WTC11 (cell line): ENCODE measurements around the gene SNCAIP. TPM values are rescaled to one million over a fixed set of nuclear protein-coding genes. Genes with fewer than 3 reads are reported as not detected.

ENCODE experiments used
- ATAC-seq: fragments of 200-7000 bp; cut with Tn5 transposase; 2 replicates; pipeline ENCODE4 v1.10.0; 2021; ENCODE audit warnings: mild to moderate bottlenecking, moderate library complexity
- CTCF ChIA-PET: fragments of 300-600 bp; sonication (Branson Sonifier 250); formaldehyde crosslinking; loops from one replicate; lab custom pipeline; 2021; ENCODE audit warnings: antibody characterized with exemption; lab: Charles Lee
- POLR2A ChIA-PET: fragments of 350-600 bp; sonication (Branson Sonifier 250); formaldehyde crosslinking; loops from one replicate; lab custom pipeline; 2021; ENCODE audit warnings: antibody characterized with exemption; lab: Charles Lee
- DNase-seq: peaks from one replicate; pipeline ENCODE4 v3.0.0; 2021; ENCODE audit warnings: low spot score
- H3K27ac Mint-ChIP-seq: 2 replicates; pipeline ENCODE4 v1.8.0; 2021; ENCODE audit warnings: mixed read lengths
- H3K27me3 Mint-ChIP-seq: 2 replicates; pipeline ENCODE4 v1.8.0; 2021; ENCODE audit warnings: low read depth, mild to moderate bottlenecking, moderate library complexity, mixed read lengths
- H3K36me3 Mint-ChIP-seq: 2 replicates; pipeline ENCODE4 v1.8.0; 2021; ENCODE audit warnings: mixed read lengths
- H3K4me1 Mint-ChIP-seq: 2 replicates; pipeline ENCODE4 v1.8.0; 2022; ENCODE audit warnings: mixed read lengths
- H3K4me3 Mint-ChIP-seq: 2 replicates; pipeline ENCODE4 v1.8.0; 2021; ENCODE audit warnings: mild to moderate bottlenecking, moderate library complexity, mixed read lengths
- H3K9me3 Mint-ChIP-seq: 2 replicates; pipeline ENCODE4 v1.8.0; 2021; ENCODE audit warnings: mixed read lengths
- CREB1 ChIP-seq: sonication (generic); formaldehyde crosslinking; IDR thresholded peaks from 2 replicates; pipeline ENCODE4 v1.8.0; 2023; ENCODE audit warnings: mild to moderate bottlenecking, missing genetic modification reagents
- CREM ChIP-seq: sonication (generic); formaldehyde crosslinking; IDR thresholded peaks from 2 replicates; pipeline ENCODE4 v1.8.1; 2022; ENCODE audit warnings: mild to moderate bottlenecking, missing genetic modification reagents, moderate library complexity
- IRF2 ChIP-seq: sonication (generic); formaldehyde crosslinking; IDR thresholded peaks from 2 replicates; pipeline ENCODE4 v1.8.0; 2022; ENCODE audit warnings: low read depth, missing genetic modification reagents, borderline replicate concordance
- NFE2L1 ChIP-seq: sonication (generic); formaldehyde crosslinking; IDR thresholded peaks from 2 replicates; pipeline ENCODE4 v1.8.1; 2023; ENCODE audit warnings: missing genetic modification reagents
- NFYB ChIP-seq: sonication (generic); formaldehyde crosslinking; conservative IDR thresholded peaks from 2 replicates; pipeline ENCODE4 v1.8.0; 2022; ENCODE audit warnings: low read depth, missing genetic modification reagents
- OVOL2 ChIP-seq: fragments of 250-450 bp; sonication (Bioruptor Pico); IDR thresholded peaks from 2 replicates; pipeline ENCODE4 v1.9.0; 2021; ENCODE audit warnings: mild to moderate bottlenecking, borderline replicate concordance
- PREB ChIP-seq: sonication (generic); formaldehyde crosslinking; IDR thresholded peaks from 2 replicates; pipeline ENCODE4 v1.8.1; 2022; ENCODE audit warnings: mild to moderate bottlenecking, missing genetic modification reagents, moderate library complexity, borderline replicate concordance
- TCF7 ChIP-seq: sonication (generic); formaldehyde crosslinking; IDR thresholded peaks from 2 replicates; pipeline ENCODE4 v1.8.0; 2022; ENCODE audit warnings: mild to moderate bottlenecking, low read depth, missing genetic modification reagents, moderate library complexity
- ZMAT4 ChIP-seq: fragments of 250-450 bp; sonication (Bioruptor Pico); IDR thresholded peaks from 2 replicates; pipeline ENCODE4 v1.9.0; 2021; ENCODE audit warnings: mild to moderate bottlenecking
- ZNF121 ChIP-seq: sonication (generic); formaldehyde crosslinking; IDR thresholded peaks from 2 replicates; pipeline ENCODE4 v1.8.0; 2023; ENCODE audit warnings: missing genetic modification reagents
- ZNF138 ChIP-seq: sonication (generic); formaldehyde crosslinking; conservative IDR thresholded peaks from 2 replicates; pipeline ENCODE4 v1.8.1; 2022; ENCODE audit warnings: mild to moderate bottlenecking, moderate library complexity, missing genetic modification reagents
- ZNF232 ChIP-seq: sonication (generic); formaldehyde crosslinking; IDR thresholded peaks from 2 replicates; pipeline ENCODE4 v1.8.0; 2022; ENCODE audit warnings: mild to moderate bottlenecking, missing genetic modification reagents
- ZNF423 ChIP-seq: fragments of 250-450 bp; sonication (Bioruptor Pico); IDR thresholded peaks from 2 replicates; pipeline ENCODE4 v2.1.2; 2022; ENCODE audit warnings: mild to moderate bottlenecking, moderate library complexity
- ZNF532 ChIP-seq: fragments of 250-450 bp; sonication (Bioruptor Pico); IDR thresholded peaks from 2 replicates; pipeline ENCODE4 v1.9.0; 2021; ENCODE audit warnings: mild to moderate bottlenecking, borderline replicate concordance
- ZNF671 ChIP-seq: fragments of 250-450 bp; sonication (Bioruptor Pico); IDR thresholded peaks from 2 replicates; pipeline ENCODE4 v1.8.0; 2021; ENCODE audit warnings: mild to moderate bottlenecking
- ZSCAN18 ChIP-seq: fragments of 250-450 bp; sonication (Bioruptor Pico); IDR thresholded peaks from 2 replicates; pipeline ENCODE4 v2.1.2; 2022; ENCODE audit warnings: mild to moderate bottlenecking, moderate library complexity
- total RNA-seq: library from RNA; stranded (reverse); gene quantifications from 3 replicates; pipeline ENCODE4 v1.2.3, GENCODE V29; 2021

Gene SNCAIP
- total RNA-seq, 1 experiment from 2014 or later: 10.0 TPM

GRCh38 chr5:122392224-122392623 lies 80.2 kb downstream of the SNCAIP start:
- no peaks in the 10 kb centered on the region for H3K9me3 Mint-ChIP-seq
- DNase-seq (no peak), ATAC-seq (no peak)
- no peaks in the 10 kb centered on the region for H3K27me3 Mint-ChIP-seq
- H3K27ac Mint-ChIP-seq: no peak overlapping the region
- POLR2A ChIA-PET: no interaction called here
- TF ChIP-seq ZNF532: no peak
- no peak for TF ChIP-seq ZNF423 (CRISPR knock-in tag)
- TF ChIP-seq ZNF671: no peak
- TF ChIP-seq TCF7: no peak
- CTCF ChIA-PET: interaction anchor here (0.9 kb wide), 1 partner anchor 9 kb away, joined by 5 read pairs; no protein-coding TSS in a partner anchor
- H3K36me3 Mint-ChIP-seq: no peaks in the 10 kb centered on the region
- peaks cover 13% of the 10 kb centered on the region; the same call in 1 of the 2 replicates for H3K4me1 Mint-ChIP-seq
- no peak overlapping the region for H3K4me3 Mint-ChIP-seq

- ChIA-PET POLR2A (no interaction called here), CTCF (no interaction called here)
- no peak for DNase-seq
- Mint-ChIP-seq H3K4me3 (no peak overlapping the region), H3K9me3 (no peaks in the 10 kb centered on the region), H3K4me1 (peaks cover 9% of the 10 kb centered on the region; the same call in 1 of the 2 replicates), H3K36me3 (no peaks in the 10 kb centered on the region), H3K27me3 (no peaks in the 10 kb centered on the region), H3K27ac (no peak overlapping the region)
- TF ChIP-seq PREB (CRISPR knock-in tag): no peak
- TF ChIP-seq CREB1 (CRISPR knock-in tag): no peak
- TF ChIP-seq ZNF138: no peak
- TF ChIP-seq NFYB (CRISPR knock-in tag): no peak
- TF ChIP-seq OVOL2 (CRISPR knock-in tag): no peak
- no peak for TF ChIP-seq ZNF121 (CRISPR knock-in tag)
- TF ChIP-seq IRF2 (CRISPR knock-in tag): no peak
- TF ChIP-seq ZSCAN18 (CRISPR knock-in tag): no peak
- TF ChIP-seq ZMAT4 (CRISPR knock-in tag): no peak
- TF ChIP-seq NFE2L1 (CRISPR knock-in tag): no peak
- no peak for TF ChIP-seq ZNF232
- ATAC-seq: no peak
Observed at GRCh38 chr5:122392824-122393223, 80.8 kb downstream of the SNCAIP start.

- no peak for TF ChIP-seq CREM (CRISPR knock-in tag)
- TF ChIP-seq, all 79 proteins: peak for 0
- ChIA-PET CTCF (no interaction called here), POLR2A (no interaction called here)
- H3K36me3 Mint-ChIP-seq: no peaks in the 10 kb centered on the region
- no peak overlapping the region for H3K4me3 Mint-ChIP-seq
- ATAC-seq (no peak), DNase-seq (no peak)
- peaks cover 5% of the 10 kb centered on the region; the same call in 1 of the 2 replicates for H3K4me1 Mint-ChIP-seq
- no peak overlapping the region for H3K27ac Mint-ChIP-seq
- H3K27me3 Mint-ChIP-seq: no peaks in the 10 kb centered on the region
- H3K9me3 Mint-ChIP-seq: no peaks in the 10 kb centered on the region
Observed at GRCh38 chr5:122394284-122394930, 82.4 kb downstream of the SNCAIP start.
